Bronchial epithelial cell (primary cell): Measurements from ENCODE around the gene BLID. TPM values are rescaled to one million over a fixed set of nuclear protein-coding genes. Genes with fewer than 3 reads are reported as not detected.
A peak's percentile ranks its signal among the peaks of the same experiment; 100 is the strongest.

ENCODE experiments used
- DNase-seq: peaks from one replicate; pipeline ENCODE4 v3.0.0-alpha.2; 2010; ENCODE audit warnings: low read depth
- FAIRE-seq: peaks from 2 replicates; lab custom pipeline; 2011; peaks lifted over from hg19 to GRCh38; lab: Jason Lieb, UNC
- H3K27me3 ChIP-seq: 2 replicates; pipeline ENCODE4 v1.5.1; 2011; ENCODE audit warnings: low read length; ENCODE audit not compliant: control insufficient read depth, insufficient read depth
- H3K36me3 ChIP-seq: 2 replicates; pipeline ENCODE4 v1.5.1; 2011; ENCODE audit warnings: low read length; ENCODE audit not compliant: control insufficient read depth, insufficient read depth
- H3K4me3 ChIP-seq: 2 replicates; pipeline ENCODE4 v1.5.1; 2011; ENCODE audit warnings: mild to moderate bottlenecking, low read depth, low read length, control low read depth
- CTCF ChIP-seq: IDR thresholded peaks from 2 replicates; pipeline ENCODE4 v1.5.1; 2011; ENCODE audit warnings: mild to moderate bottlenecking, moderate library complexity, low read length, control low read depth, inconsistent platforms; ENCODE audit not compliant: insufficient read depth, severe bottlenecking
- total RNA-seq: library from RNA; depleted of rRNA; stranded (reverse); fragments of >200 nt; gene quantifications from 2 replicates; pipeline ENCODE4 v1.2.1, GENCODE V29; 2014

Gene BLID
- total RNA-seq, 1 donor from 2014 or later = not detected

DNA sequence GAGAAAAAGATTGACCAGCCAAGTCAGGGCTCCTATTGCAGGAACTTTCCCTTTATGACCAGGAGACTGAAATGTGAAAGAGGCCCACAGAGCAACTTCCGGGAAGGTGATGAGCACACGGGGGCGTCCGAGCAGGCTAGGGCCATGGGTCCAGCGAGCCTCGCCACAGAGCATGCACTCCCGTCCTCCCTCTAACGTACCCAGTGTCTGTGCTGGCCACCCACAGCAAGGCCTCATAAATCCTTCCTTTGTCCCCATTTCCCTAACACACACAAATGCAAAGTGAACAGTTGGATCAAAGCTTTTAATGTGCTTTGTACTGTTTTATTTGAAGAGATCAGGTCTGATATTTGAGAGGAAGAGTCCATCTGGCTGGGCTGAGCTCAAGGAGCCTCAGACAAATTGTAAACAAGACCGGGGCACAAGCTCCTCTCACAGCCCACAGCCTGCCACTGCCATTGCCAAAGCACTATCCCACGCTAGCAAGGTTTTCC is 44.3 kb downstream of the BLID start:
- Histone ChIP-seq H3K27me3 (no peaks in the 10 kb centered on the region), H3K36me3 (no peaks in the 10 kb centered on the region), H3K4me3 (no peak overlapping the region)
- FAIRE-seq (no peak), DNase-seq (no peak)
- no peak for TF ChIP-seq CTCF

GRCh38 chr11:122069707-122070360 is 46.2 kb downstream of the BLID start:
- peak; percentile 43 for DNase-seq
- Histone ChIP-seq H3K27me3 (no peaks in the 10 kb centered on the region), H3K36me3 (no peaks in the 10 kb centered on the region), H3K4me3 (no peak overlapping the region)
- FAIRE-seq = no peak
- no peak for TF ChIP-seq CTCF

DNA sequence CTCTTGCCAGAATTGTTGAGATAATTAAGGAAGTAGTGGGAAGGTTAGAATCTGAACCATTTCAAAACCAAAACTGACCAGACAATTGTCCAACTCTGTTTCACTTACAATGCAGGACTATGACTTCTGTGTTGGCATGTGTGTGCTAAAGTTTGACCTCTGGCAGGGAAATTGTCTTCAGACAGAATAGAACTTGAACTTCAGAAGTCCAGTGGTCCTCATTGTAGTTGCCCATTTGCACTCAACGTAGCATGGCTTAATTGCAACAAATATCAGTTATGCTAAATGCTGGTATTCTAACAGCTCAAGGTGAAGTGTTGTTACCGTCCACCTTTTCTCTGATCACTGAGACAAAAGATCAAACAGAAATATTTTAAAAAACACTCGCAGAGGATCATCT is 47.2 kb downstream of the BLID start:
- Histone ChIP-seq H3K36me3 (no peaks in the 10 kb centered on the region), H3K27me3 (no peaks in the 10 kb centered on the region), H3K4me3 (no peak overlapping the region)
- FAIRE-seq (no peak), DNase-seq (no peak)
- TF ChIP-seq CTCF = no peak

DNA sequence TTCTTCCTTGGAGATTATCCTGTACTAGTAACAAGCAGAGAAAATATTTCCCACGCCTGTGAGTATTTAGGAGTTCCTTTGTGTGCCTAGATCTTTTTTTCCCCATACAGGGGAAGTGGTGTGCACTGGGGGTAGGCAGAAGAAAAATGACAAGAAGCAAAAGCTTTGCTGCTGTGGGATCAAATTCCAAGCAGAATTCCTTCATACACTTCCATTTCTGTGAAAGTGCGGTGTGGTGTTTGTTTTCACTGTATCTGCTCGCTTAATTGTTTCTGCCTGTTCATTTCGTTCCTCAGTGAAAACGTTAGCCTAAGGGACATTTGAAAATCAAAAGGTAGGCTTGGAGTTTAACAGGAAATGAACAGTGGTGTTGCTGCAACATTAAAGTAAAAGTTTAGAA is 47.9 kb downstream of the BLID start:
- FAIRE-seq (no peak), DNase-seq (no peak)
- Histone ChIP-seq H3K4me3 (no peak overlapping the region), H3K36me3 (no peaks in the 10 kb centered on the region), H3K27me3 (no peaks in the 10 kb centered on the region)
- no peak for TF ChIP-seq CTCF
